ENCODE measurements around the gene COX20.
"Not testable (repeated sequence)": the region's sequence is repeated elsewhere in the genome, so short reads cannot be mapped to it uniquely, and the experiment has no call there.

COX20 gene

DNA sequence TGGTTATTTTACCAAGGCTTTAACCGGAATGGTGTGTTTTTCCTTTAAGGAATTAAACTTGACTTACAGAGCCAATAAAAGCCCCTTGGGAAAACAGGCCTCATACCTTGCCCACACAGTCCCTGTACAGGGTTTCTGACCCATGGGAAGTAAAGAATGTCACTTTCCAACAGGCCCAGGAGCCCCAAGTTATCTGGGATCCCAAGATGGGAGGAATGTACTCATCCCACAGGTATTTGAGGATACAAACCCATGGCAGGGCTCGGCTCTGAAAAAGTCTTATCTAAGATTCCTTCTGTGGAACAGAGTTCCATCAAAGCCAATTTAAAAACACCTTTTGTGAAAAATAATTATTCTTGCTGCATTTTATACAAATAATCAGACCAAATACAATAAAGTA, 15.3 kb upstream of the COX20 start:
- Histone ChIP-seq H3K4me3 (ENCODE audit: insufficient read depth, low read depth, low read length) (no peak overlapping the region), H3K4me1 (ENCODE audit: control insufficient read depth, insufficient read depth, low read length) (no peaks in the 10 kb centered on the region), H3K36me3 (ENCODE audit: control insufficient read depth, insufficient read depth, low read length) (no peaks in the 10 kb centered on the region), H3K9me3 (ENCODE audit: control insufficient read depth, low read length) (no peaks in the 10 kb centered on the region), H3K27me3 (ENCODE audit: control insufficient read depth, insufficient read depth, low read length, poor library complexity, severe bottlenecking) (no peaks in the 10 kb centered on the region), H3K27ac (ENCODE audit: insufficient read depth, low read depth, low read length, poor library complexity, severe bottlenecking) (no peak overlapping the region)
- WGBS, 2 experiments: 93 to 94% methylated on average over 2 of the region's 2 CpGs

DNA sequence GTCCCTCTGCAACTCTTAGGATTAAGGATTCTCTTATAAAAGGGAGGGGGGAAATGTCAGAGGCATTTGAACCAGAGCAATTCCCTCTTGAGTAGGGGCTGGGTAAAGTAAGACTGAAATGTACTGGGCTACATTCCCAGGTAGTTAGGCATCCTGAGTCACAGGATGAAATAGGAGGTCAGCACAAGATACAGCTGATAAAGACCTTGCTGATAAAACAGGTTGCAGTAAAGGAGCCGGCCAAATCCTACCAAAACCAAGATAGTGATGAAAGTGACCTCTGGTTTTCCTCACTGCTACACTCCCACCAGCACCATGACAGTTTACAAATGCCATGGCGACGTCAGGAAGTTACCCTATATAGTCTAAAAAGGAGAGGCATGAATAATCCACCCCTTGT, 14.3 kb upstream of the COX20 start:
- Histone ChIP-seq H3K9me3 (ENCODE audit: control insufficient read depth, low read length) (no peaks in the 10 kb centered on the region), H3K36me3 (ENCODE audit: control insufficient read depth, insufficient read depth, low read length) (no peaks in the 10 kb centered on the region), H3K27ac (ENCODE audit: insufficient read depth, low read depth, low read length, poor library complexity, severe bottlenecking) (no peak overlapping the region), H3K27me3 (ENCODE audit: control insufficient read depth, insufficient read depth, low read length, poor library complexity, severe bottlenecking) (no peaks in the 10 kb centered on the region), H3K4me1 (ENCODE audit: control insufficient read depth, insufficient read depth, low read length) (no peaks in the 10 kb centered on the region), H3K4me3 (ENCODE audit: insufficient read depth, low read depth, low read length) (no peak overlapping the region)
- 85 to 94% methylated on average over 3 of the region's 3 CpGs for WGBS, 2 experiments

DNA sequence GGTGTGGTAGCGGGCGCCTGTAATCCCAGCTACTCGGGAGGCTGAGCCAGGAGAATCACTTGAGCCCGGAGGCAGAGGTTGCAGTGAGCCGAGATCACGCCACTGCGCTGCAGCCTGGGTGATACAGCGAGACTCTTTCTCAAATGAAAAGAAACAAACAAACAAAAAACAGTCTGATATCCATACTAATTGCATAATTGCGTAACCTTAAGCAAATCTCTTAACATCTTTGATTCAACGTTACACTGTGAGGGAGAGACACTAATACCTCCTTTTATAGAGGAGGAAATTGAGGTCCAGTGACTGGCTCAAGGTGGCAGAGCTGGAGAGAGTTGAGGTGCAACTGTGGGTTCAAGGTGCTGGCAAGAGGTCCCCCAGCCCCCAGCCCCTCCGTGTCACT, 12.6 kb upstream of the COX20 start:
- Histone ChIP-seq H3K4me1 (ENCODE audit: control insufficient read depth, insufficient read depth, low read length) (no peaks in the 10 kb centered on the region), H3K9me3 (ENCODE audit: control insufficient read depth, low read length) (no peaks in the 10 kb centered on the region), H3K27me3 (ENCODE audit: control insufficient read depth, insufficient read depth, low read length, poor library complexity, severe bottlenecking) (no peaks in the 10 kb centered on the region), H3K36me3 (ENCODE audit: control insufficient read depth, insufficient read depth, low read length) (no peaks in the 10 kb centered on the region), H3K4me3 (ENCODE audit: insufficient read depth, low read depth, low read length) (no peak overlapping the region), H3K27ac (ENCODE audit: insufficient read depth, low read depth, low read length, poor library complexity, severe bottlenecking) (no peak overlapping the region)
- 88 to 89% methylated on average over 10 to 11 of the region's 11 CpGs for WGBS, 2 experiments

DNA sequence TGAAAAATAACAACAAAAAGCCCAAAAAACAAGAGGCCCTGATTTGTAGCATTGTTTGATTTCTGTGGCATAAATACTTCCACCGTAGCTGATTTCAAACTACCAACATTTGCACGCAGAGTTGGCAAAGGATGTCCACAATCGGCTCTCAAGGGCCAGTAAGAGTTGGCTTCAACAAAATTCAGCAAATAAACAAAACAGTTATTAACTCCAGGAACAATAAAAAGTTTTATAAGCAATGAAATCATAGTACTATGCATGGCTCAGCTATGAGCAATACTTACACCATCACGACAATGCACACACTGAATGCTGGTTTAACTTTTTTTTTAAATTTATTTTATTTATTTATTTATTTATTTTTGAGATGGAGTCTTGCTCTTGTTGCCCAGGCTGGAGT, 8.7 kb upstream of the COX20 start:
- Histone ChIP-seq H3K4me1 (ENCODE audit: control insufficient read depth, insufficient read depth, low read length) (no peaks in the 10 kb centered on the region), H3K27me3 (ENCODE audit: control insufficient read depth, insufficient read depth, low read length, poor library complexity, severe bottlenecking) (no peaks in the 10 kb centered on the region), H3K4me3 (ENCODE audit: insufficient read depth, low read depth, low read length) (no peak overlapping the region), H3K9me3 (ENCODE audit: control insufficient read depth, low read length) (no peaks in the 10 kb centered on the region), H3K27ac (ENCODE audit: insufficient read depth, low read depth, low read length, poor library complexity, severe bottlenecking) (no peak overlapping the region), H3K36me3 (ENCODE audit: control insufficient read depth, insufficient read depth, low read length) (no peaks in the 10 kb centered on the region)
- WGBS, 2 experiments: 95 to 96% methylated on average over 3 to 4 of the region's 4 CpGs

DNA sequence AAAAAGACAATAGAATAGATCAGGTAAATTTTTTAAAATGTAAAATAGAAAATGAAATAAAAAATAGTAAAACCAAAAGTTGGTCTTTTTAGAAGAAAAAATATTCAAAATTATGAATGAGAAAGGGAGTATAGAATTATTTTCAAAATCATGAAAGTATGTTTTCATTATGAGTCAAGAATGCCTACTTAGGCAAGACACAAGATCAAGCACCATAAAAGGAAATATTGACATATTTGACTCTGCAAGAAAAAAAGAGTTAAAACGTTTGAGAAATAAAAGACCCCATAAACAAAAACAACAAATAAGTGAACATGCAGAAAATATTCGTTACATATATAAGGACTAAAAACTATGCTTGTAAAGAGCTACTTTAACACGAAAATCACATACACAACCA, 4.8 kb upstream of the COX20 start:
- Histone ChIP-seq H3K36me3 (ENCODE audit: control insufficient read depth, insufficient read depth, low read length) (no peaks in the 10 kb centered on the region), H3K4me3 (ENCODE audit: insufficient read depth, low read depth, low read length) (no peak overlapping the region), H3K4me1 (ENCODE audit: control insufficient read depth, insufficient read depth, low read length) (no peaks in the 10 kb centered on the region), H3K27ac (ENCODE audit: insufficient read depth, low read depth, low read length, poor library complexity, severe bottlenecking) (no peak overlapping the region), H3K27me3 (ENCODE audit: control insufficient read depth, insufficient read depth, low read length, poor library complexity, severe bottlenecking) (no peaks in the 10 kb centered on the region), H3K9me3 (ENCODE audit: control insufficient read depth, low read length) (no peaks in the 10 kb centered on the region)
- WGBS, 2 experiments: 89 to 97% methylated on average over 2 to 3 of the region's 3 CpGs

DNA sequence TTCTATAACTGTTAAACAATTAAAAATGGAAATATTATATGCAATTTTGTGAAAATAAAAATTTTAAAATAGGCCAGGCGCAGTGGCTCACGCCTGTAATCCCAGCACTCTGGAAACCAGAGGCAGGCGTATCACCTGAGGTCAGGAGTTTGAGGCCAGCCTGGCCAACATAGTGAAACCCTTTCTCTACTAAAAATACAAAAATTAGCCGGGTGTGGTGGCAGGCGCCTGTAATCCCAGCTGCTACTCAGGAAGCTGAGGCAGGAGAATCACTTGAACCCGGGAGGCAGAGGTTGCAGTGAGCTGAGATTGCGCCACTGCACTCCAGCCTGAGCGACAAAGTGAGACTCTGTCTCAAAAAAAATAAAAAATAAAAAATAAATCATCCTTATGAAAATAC, 2.2 kb upstream of the COX20 start:
- not testable (repeated sequence) for H3K4me1 ChIP-seq (ENCODE audit: control insufficient read depth, insufficient read depth, low read length); H3K27ac ChIP-seq (ENCODE audit: insufficient read depth, low read depth, low read length, poor library complexity, severe bottlenecking); H3K4me3 ChIP-seq (ENCODE audit: insufficient read depth, low read depth, low read length); H3K36me3 ChIP-seq (ENCODE audit: control insufficient read depth, insufficient read depth, low read length); H3K27me3 ChIP-seq (ENCODE audit: control insufficient read depth, insufficient read depth, low read length, poor library complexity, severe bottlenecking); H3K9me3 ChIP-seq (ENCODE audit: control insufficient read depth, low read length)
- 91 to 92% methylated on average over 7 to 8 of the region's 8 CpGs for WGBS, 2 experiments

DNA sequence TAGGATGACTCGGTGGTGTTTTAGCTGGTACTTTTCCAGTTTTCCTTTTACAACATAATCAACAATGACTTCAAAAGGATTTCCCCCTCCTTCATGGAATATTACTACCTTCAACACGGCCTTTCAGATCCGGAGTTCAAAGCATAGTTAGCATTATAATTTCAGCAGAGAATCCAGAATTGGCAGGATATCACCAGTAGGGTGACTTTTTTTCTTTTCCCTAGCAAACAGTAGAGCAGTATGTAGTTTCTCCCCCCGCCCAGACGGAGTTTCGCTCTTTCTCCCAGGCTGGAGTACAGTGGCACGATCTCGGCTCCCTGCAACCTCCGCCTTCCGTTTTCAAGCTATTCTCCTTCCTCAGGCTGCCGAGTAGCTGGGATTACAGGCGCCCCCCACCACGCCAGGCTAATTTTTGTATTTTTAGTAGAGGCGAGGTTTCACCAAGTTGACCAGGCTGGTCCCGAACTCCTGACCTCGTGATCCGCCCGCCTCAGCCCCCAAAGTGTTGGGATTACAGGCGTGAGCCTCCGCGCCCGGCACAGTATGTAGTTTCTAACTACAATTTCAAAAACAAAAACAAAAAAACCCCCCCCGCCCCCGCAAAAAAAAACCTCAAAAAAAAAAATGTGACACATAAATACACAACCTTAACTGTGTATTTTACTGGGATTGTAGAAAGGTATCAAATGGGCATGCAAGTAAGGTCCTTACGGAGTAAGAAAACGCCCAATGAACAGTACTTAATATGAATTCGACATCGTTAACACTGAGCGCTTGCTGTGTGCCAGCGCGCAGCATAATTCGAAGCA, 1.5 kb upstream of the COX20 start:
- Histone ChIP-seq H3K36me3 (ENCODE audit: control insufficient read depth, insufficient read depth, low read length) (no peaks in the 10 kb centered on the region), H3K27me3 (ENCODE audit: control insufficient read depth, insufficient read depth, low read length, poor library complexity, severe bottlenecking) (no peaks in the 10 kb centered on the region), H3K4me1 (ENCODE audit: control insufficient read depth, insufficient read depth, low read length) (peaks cover 6% of the 10 kb centered on the region), H3K27ac (ENCODE audit: insufficient read depth, low read depth, low read length, poor library complexity, severe bottlenecking) (peak overlapping the region; percentile 100), H3K4me3 (ENCODE audit: insufficient read depth, low read depth, low read length) (peak overlapping the region; percentile 73), H3K9me3 (ENCODE audit: control insufficient read depth, low read length) (no peaks in the 10 kb centered on the region)
- WGBS, 2 experiments: 41 to 53% methylated on average over 29 to 31 of the region's 32 CpGs

DNA sequence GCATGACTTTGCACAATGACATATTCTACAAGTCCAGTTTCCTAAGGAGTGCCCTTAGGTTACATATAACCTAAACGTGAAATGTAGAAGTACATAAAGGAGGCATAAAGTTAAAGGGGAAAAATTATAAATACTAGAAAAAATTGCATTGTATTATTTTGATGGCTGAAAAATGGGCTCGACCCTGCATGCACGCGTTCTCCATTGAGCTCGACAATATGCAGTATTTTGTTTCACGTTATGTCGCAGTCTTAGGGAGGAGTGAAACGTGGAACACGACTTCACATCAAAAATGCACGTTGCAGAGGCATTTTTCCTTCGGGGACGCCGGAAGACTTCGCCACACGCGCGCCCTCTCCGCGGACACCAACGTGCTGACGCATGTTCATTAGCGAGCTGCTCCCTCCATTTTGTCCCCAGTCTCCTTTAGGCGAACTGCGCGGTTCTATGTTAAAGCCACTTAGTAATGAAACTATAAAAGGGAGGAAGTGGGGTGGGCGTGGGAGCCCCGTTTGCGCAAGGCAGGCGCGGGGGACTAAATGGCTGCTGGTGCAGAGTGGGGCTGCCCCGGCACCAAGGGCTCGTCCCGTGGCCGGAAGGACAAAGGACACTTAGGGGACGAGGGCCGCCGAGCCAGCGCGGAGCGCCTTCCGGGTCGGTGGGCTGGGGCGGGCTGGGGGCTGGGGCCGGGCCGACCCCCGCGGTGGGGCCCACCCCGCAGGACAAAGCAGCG, 749 bp upstream of the COX20 start:
- Histone ChIP-seq H3K4me1 (ENCODE audit: control insufficient read depth, insufficient read depth, low read length) (peaks cover 6% of the 10 kb centered on the region), H3K27ac (ENCODE audit: insufficient read depth, low read depth, low read length, poor library complexity, severe bottlenecking) (peak overlapping the region; percentile 100), H3K36me3 (ENCODE audit: control insufficient read depth, insufficient read depth, low read length) (no peaks in the 10 kb centered on the region), H3K9me3 (ENCODE audit: control insufficient read depth, low read length) (no peaks in the 10 kb centered on the region), H3K27me3 (ENCODE audit: control insufficient read depth, insufficient read depth, low read length, poor library complexity, severe bottlenecking) (no peaks in the 10 kb centered on the region), H3K4me3 (ENCODE audit: insufficient read depth, low read depth, low read length) (peak overlapping the region; percentile 73)
- WGBS, 2 experiments: 3% methylated on average over 49 of the region's 49 CpGs

DNA sequence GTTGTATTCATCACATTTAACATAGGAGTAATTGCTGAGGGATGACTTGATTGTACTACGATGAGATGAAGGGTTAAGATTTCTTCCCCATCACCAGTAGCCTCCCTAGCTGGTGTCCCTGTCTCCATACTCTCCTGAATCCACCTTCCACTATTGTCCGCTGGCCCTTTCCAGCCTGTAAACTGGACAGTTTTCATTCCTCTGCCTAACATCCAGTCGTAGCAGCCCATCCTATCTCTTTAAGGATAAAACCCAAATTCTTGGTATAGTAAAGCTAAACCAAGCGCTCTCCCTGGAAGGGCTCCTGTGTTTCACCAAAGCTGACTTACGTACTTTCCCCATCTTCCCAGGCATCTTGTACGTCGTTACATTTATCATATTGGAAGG, 670 bp downstream of the COX20 start:
- 2 to 5% methylated on average over 4 to 7 of the region's 7 CpGs for WGBS, 2 experiments
- no peaks in the 10 kb centered on the region for H3K27me3 ChIP-seq (ENCODE audit: control insufficient read depth, insufficient read depth, low read length, poor library complexity, severe bottlenecking)
- H3K9me3 ChIP-seq (ENCODE audit: control insufficient read depth, low read length): no peaks in the 10 kb centered on the region
- peaks cover 6% of the 10 kb centered on the region for H3K4me1 ChIP-seq (ENCODE audit: control insufficient read depth, insufficient read depth, low read length)
- H3K27ac ChIP-seq (ENCODE audit: insufficient read depth, low read depth, low read length, poor library complexity, severe bottlenecking): peak overlapping the region; percentile 100
- H3K4me3 ChIP-seq (ENCODE audit: insufficient read depth, low read depth, low read length): peak overlapping the region; percentile 73
- H3K36me3 ChIP-seq (ENCODE audit: control insufficient read depth, insufficient read depth, low read length): no peaks in the 10 kb centered on the region

DNA sequence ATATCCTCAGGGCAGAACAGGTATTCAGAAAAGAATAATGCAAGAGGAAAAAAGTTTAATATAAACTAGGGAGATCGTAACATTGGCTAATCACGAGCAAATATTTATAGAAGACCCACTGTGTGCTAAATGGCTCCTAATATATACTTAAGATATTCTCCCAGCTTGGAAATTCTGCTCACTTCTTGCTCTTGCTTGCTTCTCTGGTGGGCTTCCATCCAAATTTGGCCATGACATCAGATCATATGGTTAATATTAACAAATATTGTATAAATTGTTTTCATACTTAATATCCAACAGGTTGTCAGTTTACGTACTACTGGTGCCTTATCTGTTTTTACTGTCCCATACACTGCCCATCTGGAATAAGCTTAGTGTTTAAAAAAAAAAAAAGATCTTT, 1.1 kb downstream of the COX20 start:
- Histone ChIP-seq H3K4me3 (ENCODE audit: insufficient read depth, low read depth, low read length) (peak overlapping the region; percentile 73), H3K27ac (ENCODE audit: insufficient read depth, low read depth, low read length, poor library complexity, severe bottlenecking) (no peak overlapping the region), H3K36me3 (ENCODE audit: control insufficient read depth, insufficient read depth, low read length) (no peaks in the 10 kb centered on the region), H3K4me1 (ENCODE audit: control insufficient read depth, insufficient read depth, low read length) (peaks cover 6% of the 10 kb centered on the region), H3K27me3 (ENCODE audit: control insufficient read depth, insufficient read depth, low read length, poor library complexity, severe bottlenecking) (no peaks in the 10 kb centered on the region), H3K9me3 (ENCODE audit: control insufficient read depth, low read length) (no peaks in the 10 kb centered on the region)
- WGBS, 2 experiments: 20 to 23% methylated on average over 1 to 2 of the region's 3 CpGs

Data from ectodermal cell (in vitro differentiated cells).